GM12892 (cell line): ENCODE measurements around the gene AADAC.
"Not testable (repeated sequence)": the region's sequence is repeated elsewhere in the genome, so short reads cannot be mapped to it uniquely, and the experiment has no call there.

Source experiments
- POLR2A ChIP-seq: IDR thresholded peaks from 2 replicates; pipeline ENCODE4 v1.6.1; 2011; ENCODE audit warnings: low read depth, low read length, control low read depth
- POLR2AphosphoS5 ChIP-seq: IDR thresholded peaks from 2 replicates; pipeline ENCODE4 v1.6.1; 2011; ENCODE audit warnings: low read depth, low read length, control low read depth
- TAF1 ChIP-seq: IDR thresholded peaks from 2 replicates; pipeline ENCODE4 v1.6.1; 2011; ENCODE audit warnings: low read depth, mild to moderate bottlenecking, control low read depth, low read length, borderline replicate concordance

GRCh38 chr3:151790763-151791162 lies 23.2 kb upstream of the AADAC start:
- TF ChIP-seq POLR2A, TAF1, POLR2AphosphoS5: not testable (repeated sequence)
